ENCODE results near the gene CDK12. TPM values are rescaled to one million over a fixed set of nuclear protein-coding genes. Genes with fewer than 3 reads are reported as not detected.
"Not testable (repeated sequence)": the region's sequence is repeated elsewhere in the genome, so short reads cannot be mapped to it uniquely, and the experiment has no call there.

Gene CDK12
- total and polyA plus RNA-seq, 4 experiments from 2014 or later: 0.87 to 114 (median 56.9) TPM

DNA sequence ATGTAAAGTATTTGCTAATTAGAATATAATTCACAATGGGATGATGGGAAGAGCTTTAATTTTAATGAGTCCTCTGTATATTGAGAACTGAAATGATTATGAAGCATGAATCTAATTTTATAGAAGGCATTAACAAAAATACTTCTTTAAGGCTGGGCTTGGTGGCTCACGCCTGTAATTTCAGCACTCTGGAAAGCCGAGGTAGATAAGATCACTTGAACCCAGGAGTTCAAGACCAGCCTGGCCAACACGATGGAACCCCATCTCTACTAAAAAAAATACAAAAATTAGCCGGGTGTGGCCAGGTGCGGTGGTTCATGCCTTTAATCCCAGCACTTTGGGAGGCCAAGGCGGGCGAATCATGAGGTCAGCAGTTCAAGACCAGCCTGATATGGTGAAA is 12.0 kb downstream of the CDK12 start:
- Mint-ChIP-seq H3K27me3 (no peaks in the 10 kb centered on the region), H3K4me1 (peaks cover 0 to 8% (median 7%) of the 10 kb centered on the region in 4 donors), H3K4me3 (no peak overlapping the region), H3K36me3 (peaks cover 20 to 31% of the 10 kb centered on the region in 2 donors), H3K27ac (no peak overlapping the region), H3K9me3 (no peaks in the 10 kb centered on the region)
- Histone ChIP-seq H3K27me3 (ENCODE audit: insufficient read depth, low read length) (no peaks in the 10 kb centered on the region), H3K9me3 (ENCODE audit: control insufficient read depth in 1 of 2, low read length in 2 of 2) (no peaks in the 10 kb centered on the region), H3K27ac (ENCODE audit: low read depth, low read length) (no peak overlapping the region), H3K4me3 (ENCODE audit: low read length in 2 of 2) (no peak overlapping the region), H3K36me3 (ENCODE audit: insufficient read depth, low read length) (peaks cover 18% of the 10 kb centered on the region), H3K4me1 (ENCODE audit: insufficient read depth, low read length) (no peaks in the 10 kb centered on the region)
- intact Hi-C loops (cut with micrococcal nuclease): no loop called here
- POLR2A ChIA-PET (ENCODE audit: partially characterized antibody): interaction anchor here (2.5 kb wide), 1 partner anchor 11 kb away, joined by 13 read pairs; the partner anchor contains the start of gene CDK12
- DNase-seq: no peak
- CTCF ChIA-PET (ENCODE audit: partially characterized antibody): no interaction called here

DNA sequence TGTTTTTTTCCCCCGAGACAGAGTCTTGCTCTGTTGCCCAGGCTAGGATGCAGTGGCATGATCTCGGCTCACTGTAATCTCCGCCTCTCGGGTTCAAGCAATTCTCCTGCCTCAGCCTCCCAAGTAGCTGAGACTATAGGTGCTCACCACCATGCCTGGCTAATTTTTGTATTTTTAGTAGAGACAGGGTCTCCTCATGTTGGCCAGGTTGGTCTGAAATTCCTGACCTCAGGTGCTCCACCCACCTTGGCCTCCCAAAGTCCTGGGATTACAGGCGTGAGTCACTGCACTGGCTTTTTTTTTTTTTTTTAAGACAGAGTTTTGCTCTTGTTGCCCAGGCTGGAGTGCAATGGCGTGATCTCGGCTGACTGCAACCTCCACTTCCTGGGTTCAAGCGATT is 18.3 kb downstream of the CDK12 start:
- intact Hi-C loops (cut with micrococcal nuclease); H3K4me3 ChIP-seq (ENCODE audit: low read length in 2 of 2); H3K4me1 Mint-ChIP-seq; H3K4me3 Mint-ChIP-seq; H3K27me3 ChIP-seq (ENCODE audit: insufficient read depth, low read length); H3K36me3 ChIP-seq (ENCODE audit: insufficient read depth, low read length); DNase-seq; H3K9me3 Mint-ChIP-seq; H3K27me3 Mint-ChIP-seq; H3K27ac Mint-ChIP-seq; H3K9me3 ChIP-seq (ENCODE audit: control insufficient read depth in 1 of 2, low read length in 2 of 2); CTCF ChIA-PET (ENCODE audit: partially characterized antibody); H3K4me1 ChIP-seq (ENCODE audit: insufficient read depth, low read length); H3K27ac ChIP-seq (ENCODE audit: low read depth, low read length): not testable (repeated sequence)
- POLR2A ChIA-PET (ENCODE audit: partially characterized antibody): interaction anchor here (1.0 kb wide), 1 partner anchor 17 kb away, joined by 5 read pairs; no protein-coding TSS in a partner anchor
- peaks cover 0 to 18% of the 10 kb centered on the region in 2 donors for H3K36me3 Mint-ChIP-seq

DNA sequence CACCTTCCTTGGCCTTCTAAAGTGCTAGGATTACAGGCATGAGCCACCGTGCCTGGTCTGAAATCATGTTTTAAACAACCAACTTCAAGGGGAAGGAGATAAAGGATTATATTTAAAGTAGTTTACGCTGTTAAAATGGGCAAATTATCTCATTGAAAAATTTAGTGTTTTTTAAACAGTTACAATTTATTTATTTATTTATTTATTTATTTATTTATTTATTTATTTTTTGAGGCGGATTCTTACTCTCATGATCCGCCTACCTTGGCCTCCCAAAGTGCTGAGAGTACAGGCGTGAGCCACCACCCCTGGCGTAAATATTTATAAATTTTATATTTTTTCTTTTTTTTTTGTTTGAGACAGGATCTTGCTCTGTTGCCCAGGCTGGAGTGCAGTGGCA is 22.2 kb downstream of the CDK12 start:
- H3K9me3 Mint-ChIP-seq: no peaks in the 10 kb centered on the region
- H3K4me1 Mint-ChIP-seq: peaks cover 6 to 11% (median 8%) of the 10 kb centered on the region in 4 donors
- DNase-seq: no peak
- no peaks in the 10 kb centered on the region for H3K4me1 ChIP-seq (ENCODE audit: insufficient read depth, low read length)
- H3K4me3 ChIP-seq (ENCODE audit: low read length in 2 of 2): no peak overlapping the region
- ChIA-PET CTCF (ENCODE audit: partially characterized antibody) (no interaction called here), POLR2A (ENCODE audit: partially characterized antibody) (interaction anchor here (1.0 kb wide), 1 partner anchor 32 kb away, joined by 5 read pairs; the partner anchor contains the start of gene MED1)
- H3K36me3 ChIP-seq (ENCODE audit: insufficient read depth, low read length): peaks cover 4% of the 10 kb centered on the region
- peaks cover 6 to 25% of the 10 kb centered on the region in 2 donors for H3K36me3 Mint-ChIP-seq
- no peak overlapping the region for H3K27ac ChIP-seq (ENCODE audit: low read depth, low read length)
- intact Hi-C loops (cut with micrococcal nuclease): no loop called here
- H3K27me3 ChIP-seq (ENCODE audit: insufficient read depth, low read length): no peaks in the 10 kb centered on the region
- no peak overlapping the region for H3K4me3 Mint-ChIP-seq
- no peaks in the 10 kb centered on the region for H3K27me3 Mint-ChIP-seq
- H3K27ac Mint-ChIP-seq: no peak overlapping the region
- no peaks in the 10 kb centered on the region for H3K9me3 ChIP-seq (ENCODE audit: control insufficient read depth in 1 of 2, low read length in 2 of 2)

DNA sequence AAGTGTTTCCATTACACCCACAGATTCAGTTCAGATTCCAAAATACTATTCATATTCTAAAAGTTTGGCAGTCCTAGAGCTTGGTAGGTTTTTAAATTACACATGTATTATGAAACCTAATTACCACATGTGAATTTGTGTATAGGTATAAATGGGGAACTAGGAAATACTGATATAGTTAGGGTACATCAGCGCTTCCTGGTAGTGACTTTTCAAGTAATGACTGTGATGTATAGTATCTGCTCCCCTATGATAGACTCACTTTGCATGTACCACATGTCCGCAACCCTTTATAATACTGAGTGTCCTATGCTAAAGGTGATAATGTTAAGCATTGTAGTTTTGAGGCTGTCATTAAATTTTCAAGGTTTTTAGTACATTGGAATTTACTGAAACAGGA is 22.9 kb downstream of the CDK12 start:
- Mint-ChIP-seq H3K4me3 (no peak overlapping the region), H3K9me3 (no peaks in the 10 kb centered on the region), H3K27ac (no peak overlapping the region), H3K36me3 (peaks cover 6 to 25% of the 10 kb centered on the region in 2 donors), H3K27me3 (no peaks in the 10 kb centered on the region), H3K4me1 (peaks cover 6 to 11% (median 8%) of the 10 kb centered on the region in 4 donors)
- Histone ChIP-seq H3K27ac (ENCODE audit: low read depth, low read length) (no peak overlapping the region), H3K27me3 (ENCODE audit: insufficient read depth, low read length) (no peaks in the 10 kb centered on the region), H3K9me3 (ENCODE audit: control insufficient read depth in 1 of 2, low read length in 2 of 2) (no peaks in the 10 kb centered on the region), H3K36me3 (ENCODE audit: insufficient read depth, low read length) (peaks cover 6% of the 10 kb centered on the region), H3K4me1 (ENCODE audit: insufficient read depth, low read length) (no peaks in the 10 kb centered on the region), H3K4me3 (ENCODE audit: low read length in 2 of 2) (no peak overlapping the region)
- CTCF ChIA-PET (ENCODE audit: partially characterized antibody): no interaction called here
- POLR2A ChIA-PET (ENCODE audit: partially characterized antibody): interaction anchor here (1.0 kb wide), 1 partner anchor 33 kb away, joined by 5 read pairs; the partner anchor contains the start of gene MED1
- no peak for DNase-seq
- intact Hi-C loops (cut with micrococcal nuclease): no loop called here

DNA sequence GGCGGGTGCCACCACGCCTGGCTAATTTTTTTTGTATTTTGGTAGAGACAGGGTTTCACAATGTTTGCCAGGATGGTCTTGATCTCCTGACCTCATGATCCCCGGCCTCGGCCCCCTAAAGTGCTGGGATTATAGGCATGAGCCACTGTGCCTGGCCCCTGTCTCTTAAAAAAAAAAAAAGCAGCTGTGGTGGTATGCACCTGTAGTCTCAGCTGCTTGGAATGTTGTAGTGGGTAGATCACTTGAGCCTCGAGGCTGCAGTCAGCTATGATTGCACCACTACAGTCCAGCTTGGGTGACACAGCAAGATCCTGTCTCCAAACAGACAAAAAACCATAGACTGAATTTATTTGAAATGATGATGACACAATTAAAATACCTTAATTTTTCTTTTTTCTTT is 24.3 kb downstream of the CDK12 start:
- H3K9me3 ChIP-seq (ENCODE audit: control insufficient read depth in 1 of 2, low read length in 2 of 2): no peaks in the 10 kb centered on the region
- Mint-ChIP-seq H3K9me3 (no peaks in the 10 kb centered on the region), H3K4me1 (peaks cover 6 to 10% (median 9%) of the 10 kb centered on the region in 4 donors), H3K36me3 (peaks cover 8 to 18% of the 10 kb centered on the region in 2 donors), H3K4me3 (no peak overlapping the region), H3K27me3 (no peaks in the 10 kb centered on the region), H3K27ac (no peak overlapping the region)
- H3K27me3 ChIP-seq (ENCODE audit: insufficient read depth, low read length): no peaks in the 10 kb centered on the region
- H3K36me3 ChIP-seq (ENCODE audit: insufficient read depth, low read length): peaks cover 6% of the 10 kb centered on the region
- ChIA-PET CTCF (ENCODE audit: partially characterized antibody) (interaction anchor here (0.7 kb wide), 1 partner anchor 155 kb away, joined by 3 read pairs; no protein-coding TSS in a partner anchor), POLR2A (ENCODE audit: partially characterized antibody) (no interaction called here)
- intact Hi-C loops (cut with micrococcal nuclease): no loop called here
- no peaks in the 10 kb centered on the region for H3K4me1 ChIP-seq (ENCODE audit: insufficient read depth, low read length)
- DNase-seq: no peak
- H3K27ac ChIP-seq (ENCODE audit: low read depth, low read length): no peak overlapping the region
- H3K4me3 ChIP-seq (ENCODE audit: low read length in 2 of 2): no peak overlapping the region

DNA sequence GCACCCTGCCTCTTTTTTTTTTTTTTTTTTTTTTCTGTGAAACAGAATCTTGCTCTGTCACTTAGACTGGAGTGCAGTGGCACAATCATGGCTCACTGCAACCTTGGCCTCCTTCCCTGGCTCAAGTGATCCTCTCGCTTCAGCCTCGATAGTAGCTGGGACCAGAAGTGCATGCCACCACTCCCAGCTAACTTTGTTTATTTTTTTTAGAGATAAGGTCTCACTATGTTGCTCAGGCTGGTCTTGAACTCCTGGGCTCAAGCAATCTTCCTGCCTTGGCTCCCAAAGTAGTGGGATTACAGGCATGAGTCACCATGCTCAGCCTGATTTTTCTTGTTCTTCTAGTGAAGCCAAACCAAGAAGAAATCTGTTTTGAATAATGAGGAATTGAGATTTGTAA is 25.0 kb downstream of the CDK12 start:
- intact Hi-C loops (cut with micrococcal nuclease): no loop called here
- ChIA-PET POLR2A (ENCODE audit: partially characterized antibody) (no interaction called here), CTCF (ENCODE audit: partially characterized antibody) (interaction anchor here (0.7 kb wide), 2 partner anchors 25 to 156 kb away, joined by 3 to 4 read pairs; no protein-coding TSS in a partner anchor)
- H3K4me1 ChIP-seq (ENCODE audit: insufficient read depth, low read length): no peaks in the 10 kb centered on the region
- H3K27ac ChIP-seq (ENCODE audit: low read depth, low read length): no peak overlapping the region
- Mint-ChIP-seq H3K36me3 (peaks cover 11 to 21% of the 10 kb centered on the region in 2 donors), H3K27ac (peak overlapping the region in 1 of 7 donors; percentile 13), H3K9me3 (no peaks in the 10 kb centered on the region), H3K27me3 (no peaks in the 10 kb centered on the region), H3K4me1 (peaks cover 6 to 10% (median 9%) of the 10 kb centered on the region in 4 donors), H3K4me3 (no peak overlapping the region)
- peaks cover 13% of the 10 kb centered on the region for H3K36me3 ChIP-seq (ENCODE audit: insufficient read depth, low read length)
- no peak overlapping the region for H3K4me3 ChIP-seq (ENCODE audit: low read length in 2 of 2)
- H3K9me3 ChIP-seq (ENCODE audit: control insufficient read depth in 1 of 2, low read length in 2 of 2): no peaks in the 10 kb centered on the region
- no peak for DNase-seq
- H3K27me3 ChIP-seq (ENCODE audit: insufficient read depth, low read length): no peaks in the 10 kb centered on the region

DNA sequence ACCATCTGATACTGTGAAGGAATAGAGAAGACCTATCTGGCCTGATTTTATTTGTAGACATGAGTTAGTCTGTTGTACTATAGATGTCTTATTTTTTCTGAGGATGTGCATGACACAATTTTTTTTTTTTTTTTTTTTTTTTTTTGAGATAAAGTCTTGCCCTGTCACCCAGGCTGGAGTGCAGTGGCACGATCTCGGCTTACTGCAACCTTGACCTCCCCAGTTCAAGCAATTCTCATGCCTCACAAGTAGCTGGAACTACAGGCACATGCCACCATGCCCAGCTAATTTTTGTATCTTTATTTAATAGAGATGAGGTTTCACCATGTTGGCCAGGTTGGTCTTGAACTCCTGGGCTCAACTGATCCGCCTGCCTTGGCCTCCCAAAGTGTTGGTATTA is 26.2 kb downstream of the CDK12 start:
- DNase-seq; H3K27ac ChIP-seq (ENCODE audit: low read depth, low read length); H3K4me3 Mint-ChIP-seq; H3K4me1 Mint-ChIP-seq; H3K9me3 Mint-ChIP-seq; H3K4me1 ChIP-seq (ENCODE audit: insufficient read depth, low read length); H3K27me3 Mint-ChIP-seq; CTCF ChIA-PET (ENCODE audit: partially characterized antibody); H3K27me3 ChIP-seq (ENCODE audit: insufficient read depth, low read length); H3K9me3 ChIP-seq (ENCODE audit: control insufficient read depth in 1 of 2, low read length in 2 of 2); intact Hi-C loops (cut with micrococcal nuclease); H3K4me3 ChIP-seq (ENCODE audit: low read length in 2 of 2): not testable (repeated sequence)
- POLR2A ChIA-PET (ENCODE audit: partially characterized antibody): interaction anchor here (1.8 kb wide), 1 partner anchor 26 kb away, joined by 6 read pairs; the partner anchor contains the start of gene CDK12
- Mint-ChIP-seq H3K27ac (peak overlapping the region in 2 of 7 donors; percentile 55 to 73), H3K36me3 (peaks cover 11 to 24% of the 10 kb centered on the region in 2 donors)
- H3K36me3 ChIP-seq (ENCODE audit: insufficient read depth, low read length): peaks cover 18% of the 10 kb centered on the region
